Loucy (cell line): Measurements from ENCODE around the gene RNF224.

Experiments
- EZH2phosphoT487 ChIP-seq: fragments of 200-600 bp; IDR thresholded peaks from 2 replicates; pipeline ENCODE4 v1.6.1; 2018; ENCODE audit warnings: antibody characterized with exemption, mild to moderate bottlenecking, moderate library complexity, borderline replicate concordance
- TF ChIP-seq, protein P1 (sequence below): fragments of 200-600 bp; sonication (generic); conservative IDR thresholded peaks from 2 replicates; pipeline ENCODE4 v1.5.1; 2014; ENCODE audit warnings: mild to moderate bottlenecking, antibody characterized with exemption, low read length

DNA sequence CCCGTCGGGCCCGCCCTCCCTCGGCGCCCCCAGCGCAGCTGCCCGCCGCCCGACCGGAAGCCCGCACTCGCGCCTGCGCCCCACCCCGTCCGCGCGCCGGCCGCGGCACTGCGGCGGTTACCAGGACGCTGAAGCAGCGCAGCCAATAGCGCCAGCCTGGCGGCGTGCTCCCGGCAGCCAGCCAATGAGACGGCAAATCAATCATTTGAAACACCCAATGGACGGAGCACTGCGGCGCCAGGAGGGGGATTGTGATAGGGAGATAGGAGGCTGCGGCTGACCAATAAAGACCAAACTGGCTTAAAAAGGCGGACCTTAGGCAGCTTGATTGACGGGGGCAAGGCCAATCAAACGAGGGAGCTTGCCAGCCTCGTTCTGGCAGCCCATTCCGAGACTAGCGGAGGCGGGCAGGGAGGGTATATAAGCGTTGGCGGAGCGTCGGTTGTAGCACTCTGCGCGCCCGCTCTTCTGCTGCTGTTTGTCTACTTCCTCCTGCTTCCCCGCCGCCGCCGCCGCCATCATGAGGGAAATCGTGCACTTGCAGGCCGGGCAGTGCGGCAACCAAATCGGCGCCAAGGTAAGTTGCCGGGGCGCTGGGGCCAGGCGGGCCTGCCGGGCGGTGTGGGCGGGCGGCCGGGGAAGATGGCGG lies 13.7 kb downstream of the RNF224 start, which contains the start of gene TUBB4B:
- TF ChIP-seq, protein P1, sequence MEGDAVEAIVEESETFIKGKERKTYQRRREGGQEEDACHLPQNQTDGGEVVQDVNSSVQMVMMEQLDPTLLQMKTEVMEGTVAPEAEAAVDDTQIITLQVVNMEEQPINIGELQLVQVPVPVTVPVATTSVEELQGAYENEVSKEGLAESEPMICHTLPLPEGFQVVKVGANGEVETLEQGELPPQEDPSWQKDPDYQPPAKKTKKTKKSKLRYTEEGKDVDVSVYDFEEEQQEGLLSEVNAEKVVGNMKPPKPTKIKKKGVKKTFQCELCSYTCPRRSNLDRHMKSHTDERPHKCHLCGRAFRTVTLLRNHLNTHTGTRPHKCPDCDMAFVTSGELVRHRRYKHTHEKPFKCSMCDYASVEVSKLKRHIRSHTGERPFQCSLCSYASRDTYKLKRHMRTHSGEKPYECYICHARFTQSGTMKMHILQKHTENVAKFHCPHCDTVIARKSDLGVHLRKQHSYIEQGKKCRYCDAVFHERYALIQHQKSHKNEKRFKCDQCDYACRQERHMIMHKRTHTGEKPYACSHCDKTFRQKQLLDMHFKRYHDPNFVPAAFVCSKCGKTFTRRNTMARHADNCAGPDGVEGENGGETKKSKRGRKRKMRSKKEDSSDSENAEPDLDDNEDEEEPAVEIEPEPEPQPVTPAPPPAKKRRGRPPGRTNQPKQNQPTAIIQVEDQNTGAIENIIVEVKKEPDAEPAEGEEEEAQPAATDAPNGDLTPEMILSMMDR: no peak
- TF ChIP-seq EZH2phosphoT487: no peak
